Pancreas (tissue), 10 donors: Measurements from ENCODE around the gene CHD9. TPM values are rescaled to one million over a fixed set of nuclear protein-coding genes. Genes with fewer than 3 reads are reported as not detected.
A peak's percentile ranks its signal among the peaks of the same experiment; 100 is the strongest.

Experiments used
- ATAC-seq, 4 donors: fragments of 200-7000 bp; cut with Tn5 transposase; one replicate each; pipeline versions ENCODE4 v1.8.0 to v1.9.1; 2020; ENCODE audit warnings: mild to moderate bottlenecking in 4 of 4, moderate library complexity in 4 of 4
- DNase-seq, 6 donors: peaks; one replicate each; pipeline ENCODE4 v3.0.0-alpha.2; 2020
- FAIRE-seq: peaks from 2 replicates; lab custom pipeline; 2012; peaks lifted over from hg19 to GRCh38; lab: Jason Lieb, UNC
- H3K27ac ChIP-seq, 4 donors: fragments of 200-600 bp; sonication (generic); 1 replicate in 3 of 4; 2 replicates in 1 of 4; pipeline versions ENCODE4 v1.5.0 to v1.8.0; 2020
- H3K27me3 ChIP-seq, 4 donors: fragments of 200-600 bp; one replicate each; pipeline ENCODE4 v1.8.0; 2021
- H3K36me3 ChIP-seq, 3 donors: fragments of 200-600 bp; sonication (generic) in 1 of 3; one replicate each; pipeline versions ENCODE4 v1.5.0 to v1.8.0; 2020 to 2021
- H3K4me1 ChIP-seq, 3 donors: fragments of 200-600 bp; one replicate each; pipeline ENCODE4 v1.8.0; 2021
- H3K4me3 ChIP-seq, 4 donors: fragments of 200-600 bp; sonication (generic) in 2 of 4; one replicate each; pipeline versions ENCODE4 v1.5.0 to v1.8.0; 2020 to 2021
- H3K9me3 ChIP-seq, 4 donors: fragments of 200-600 bp; one replicate each; pipeline ENCODE4 v1.8.0; 2021
- CTCF ChIP-seq, 4 donors: fragments of 200-600 bp; sonication (generic) in 3 of 4; IDR thresholded peaks; one replicate each; pipeline versions ENCODE4 v1.5.0 to v1.8.0; 2021; ENCODE audit warnings: antibody characterized with exemption in 4 of 4
- WGBS, 2 donors: extraction: QIAGEN DNeasy Blood & Tissue Kit; methylation state at CpG; one replicate each; pipeline ENCODE4 v1.1.7; 2013; 5-methylcytosine and 5-hydroxymethylcytosine counted together
- intact Hi-C, 3 donors: fragments of 100-400 bp; cut with DNase I; formaldehyde crosslinking; loops; one replicate each; pipeline versions ENCODE4 v1.11.1 to v1.14.2; 2022
- polyA plus RNA-seq, 2 donors: library from polyadenylated mRNA; stranded (reverse); fragments of 200-250 nt; gene quantifications; one replicate each; pipeline ENCODE4 v1.2.3, GENCODE V29; 2013
- total RNA-seq, 6 donors: library from RNA; stranded (reverse); fragmentation: NEBNext Ultra II Directional in 4 of 6; extraction: Animal tissue kit (Norgen Biotek cat#: 25700) in 4 of 6; gene quantifications; one replicate each; pipeline versions ENCODE4 v1.2.1 to v1.2.4, GENCODE V29; 2021 to 2023
- donor health status: healthy with polysubstance abuse.
- donor health status: DM: no; HTN: no; CAD: no; lungs with moderate emphysema.
- donor health status: DM: no; HTN: no; CAD: no.
- donor health status: control.
- donor health status: control.
- donor health status: Bipolar disorder and iron deficiency.
- donor health status: DM: yes; HTN: yes; CAD: no.
- donor health status: DM: no; HTN: no; CAD: no.
- donor health status: DM: no; HTN: no; CAD: no.
- donor health status: DM: yes; HTN: yes; CAD: no.

Gene CHD9
- total and polyA plus RNA-seq, 8 donors, result 7.2 to 40.9 (median 30.1) TPM

GRCh38 chr16:53282975-53283946 lies 228.5 kb downstream of the CHD9 start:
- Histone ChIP-seq H3K4me3 (no peak overlapping the region), H3K36me3 (peaks cover 0 to 29% (median 14%) of the 10 kb centered on the region in 3 donors), H3K4me1 (no peaks in the 10 kb centered on the region), H3K27ac (no peak overlapping the region), H3K27me3 (no peaks in the 10 kb centered on the region), H3K9me3 (no peaks in the 10 kb centered on the region)
- FAIRE-seq (peak; percentile 91), DNase-seq (no peak), ATAC-seq (peak; percentile 46 to 86 (median 80))
- WGBS, 2 donors, result 51 to 56% methylated on average over 3 of the region's 3 CpGs
- intact Hi-C loops, result loop anchor here in 2 of 3 donors (10.0 kb wide), 1 partner anchor 228 kb away; the partner anchor contains the start of genes CHD9 (in 2 of the 2) and CHD9NB (in 2 of the 2)
- peak in 3 of 4 donors; percentile 23 to 30 (median 27) for TF ChIP-seq CTCF (IDR thresholded peaks at IDR 0.05)

GRCh38 chr16:53285236-53285635 lies 230.4 kb downstream of the CHD9 start:
- intact Hi-C loops, result loop anchor here in 2 of 3 donors (10.0 kb wide), 1 partner anchor 230 kb away; the partner anchor contains the start of genes CHD9 (in 2 of the 2) and CHD9NB (in 2 of the 2)
- FAIRE-seq (no peak), ATAC-seq (no peak), DNase-seq (no peak)
- Histone ChIP-seq H3K4me1 (no peaks in the 10 kb centered on the region), H3K27ac (no peak overlapping the region), H3K4me3 (no peak overlapping the region), H3K9me3 (no peaks in the 10 kb centered on the region), H3K36me3 (peaks cover 0 to 43% (median 22%) of the 10 kb centered on the region in 3 donors), H3K27me3 (no peaks in the 10 kb centered on the region)
- no peak for TF ChIP-seq CTCF (IDR thresholded peaks at IDR 0.05)
- 86 to 87% methylated on average over 2 of the region's 2 CpGs for WGBS, 2 donors

- no peak for FAIRE-seq
These were observed 235.7 kb downstream of the CHD9 start for GRCh38 chr16:53290520-53290919.

GRCh38 chr16:53291757-53292392 lies 237.1 kb downstream of the CHD9 start:
- no peak for ATAC-seq
- WGBS, 2 donors, result 67 to 84% methylated on average over 2 of the region's 2 CpGs

More at GRCh38 chr16:53290520-53290919, 235.7 kb downstream of the CHD9 start:
- 96% methylated on average over 5 of the region's 5 CpGs for WGBS, 2 donors
- no peak for TF ChIP-seq CTCF (IDR thresholded peaks at IDR 0.05)
- Histone ChIP-seq H3K9me3 (no peaks in the 10 kb centered on the region), H3K36me3 (peaks cover 0 to 75% (median 27%) of the 10 kb centered on the region in 3 donors), H3K4me1 (no peaks in the 10 kb centered on the region), H3K4me3 (no peak overlapping the region), H3K27ac (no peak overlapping the region), H3K27me3 (no peaks in the 10 kb centered on the region)
- ATAC-seq (no peak), DNase-seq (no peak)
- intact Hi-C loops, result no loop called here

More at GRCh38 chr16:53291757-53292392, 237.1 kb downstream of the CHD9 start:
- DNase-seq (no peak), FAIRE-seq (no peak)
- Histone ChIP-seq H3K4me3 (no peak overlapping the region), H3K27ac (no peak overlapping the region), H3K4me1 (no peaks in the 10 kb centered on the region), H3K36me3 (peaks cover 0 to 68% (median 26%) of the 10 kb centered on the region in 3 donors), H3K9me3 (no peaks in the 10 kb centered on the region), H3K27me3 (no peaks in the 10 kb centered on the region)
- TF ChIP-seq CTCF (IDR thresholded peaks at IDR 0.05), result no peak
- intact Hi-C loops, result no loop called here
